ENCODE measurements around the gene RBMS3.

RBMS3 gene

GRCh38 chr3:29590461-29590860 lies 309.6 kb downstream of the RBMS3 start:
- DNase-seq: no peak

- DNase-seq: no peak
Measured at GRCh38 chr3:29591579-29591978, 310.7 kb downstream of the RBMS3 start.

- no peak for DNase-seq
Measured at GRCh38 chr3:29593802-29594201, 312.9 kb downstream of the RBMS3 start.

GRCh38 chr3:29594261-29594660 lies 313.4 kb downstream of the RBMS3 start:
- no peak for DNase-seq

- DNase-seq: no peak
Measured at GRCh38 chr3:29597376-29598008, 316.6 kb downstream of the RBMS3 start.

- no peak for DNase-seq
Measured at GRCh38 chr3:29601861-29602585, 321.2 kb downstream of the RBMS3 start.

GRCh38 chr3:29605845-29606244 lies 325.0 kb downstream of the RBMS3 start:
- no peak for DNase-seq

- DNase-seq: no peak
Measured at GRCh38 chr3:29606416-29606815, 325.5 kb downstream of the RBMS3 start.

GRCh38 chr3:29608414-29609327 lies 327.8 kb downstream of the RBMS3 start:
- no peak for DNase-seq

GRCh38 chr3:29609328-29609811 lies 328.5 kb downstream of the RBMS3 start:
- no peak for DNase-seq

GRCh38 chr3:29610781-29611180 lies 329.9 kb downstream of the RBMS3 start:
- no peak for DNase-seq

GRCh38 chr3:29611252-29611651 lies 330.4 kb downstream of the RBMS3 start:
- no peak for DNase-seq

- DNase-seq: no peak
Measured at GRCh38 chr3:29612536-29612935, 331.7 kb downstream of the RBMS3 start.

GRCh38 chr3:29614954-29615353 lies 334.1 kb downstream of the RBMS3 start:
- no peak for DNase-seq

- no peak for DNase-seq
Measured at GRCh38 chr3:29618395-29619282, 337.8 kb downstream of the RBMS3 start.

- DNase-seq: no peak
Measured at GRCh38 chr3:29619676-29620075, 338.8 kb downstream of the RBMS3 start.

- DNase-seq: no peak
Measured at GRCh38 chr3:29627136-29628117, 346.6 kb downstream of the RBMS3 start.

- no peak for DNase-seq
Measured at GRCh38 chr3:29628795-29629194, 347.9 kb downstream of the RBMS3 start.

GRCh38 chr3:29635888-29636287 lies 355.0 kb downstream of the RBMS3 start:
- no peak for DNase-seq

- no peak for DNase-seq
Measured at GRCh38 chr3:29637068-29637467, 356.2 kb downstream of the RBMS3 start.
